ENCODE results near the gene S100A7A. TPM values are rescaled to one million over a fixed set of nuclear protein-coding genes. Genes with fewer than 3 reads are reported as not detected.

S100A7A gene
- not detected for total RNA-seq

- no peak within 1 kb of the TSS for H3K9ac ChIP-seq (ENCODE audit: low read depth in 1 of 3, low read length in 3 of 3)
- no peaks in the 10 kb centered on the region for H3K4me1 ChIP-seq (ENCODE audit: control insufficient read depth in 3 of 3, insufficient read depth in 3 of 3, low read length in 3 of 3)
- H3K27ac ChIP-seq (ENCODE audit: low read depth, low read length), result no peak within 1 kb of the TSS
Measured at GRCh38 chr1:153415850-153416570, at the start of gene S100A7A. TSS of gene S100A7A (plus strand) at chr1:153416520. CDS start at chr1:153418083, 1,563 bp downstream.

GRCh38 chr1:153367090-153367489 lies 49.2 kb upstream of the S100A7A start:
- peaks cover 2 to 9% (median 5%) of the 10 kb centered on the region in 3 donors for H3K4me1 ChIP-seq (ENCODE audit: control insufficient read depth in 3 of 3, insufficient read depth in 3 of 3, low read length in 3 of 3)

More at GRCh38 chr1:153415850-153416570, at the start of gene S100A7A:
- Histone ChIP-seq H3K4me3 (ENCODE audit: low read length in 3 of 3) (no peak within 1 kb of the TSS), H3K27me3 (ENCODE audit: control insufficient read depth in 3 of 3, insufficient read depth in 3 of 3, low read length in 3 of 3) (peaks cover 2 to 4% (median 4%) of the 10 kb centered on the region in 3 donors), H3K9me3 (ENCODE audit: control insufficient read depth in 3 of 3, low read length in 3 of 3) (no peaks in the 10 kb centered on the region), H3K36me3 (ENCODE audit: control insufficient read depth in 3 of 3, insufficient read depth in 3 of 3, low read length in 3 of 3) (no peaks in the 10 kb centered on the region)

GRCh38 chr1:153368495-153368894 lies 47.8 kb upstream of the S100A7A start:
- Histone ChIP-seq H3K27me3 (ENCODE audit: control insufficient read depth in 3 of 3, insufficient read depth in 3 of 3, low read length in 3 of 3) (peaks cover 0 to 6% (median 0%) of the 10 kb centered on the region in 3 donors), H3K36me3 (ENCODE audit: control insufficient read depth in 3 of 3, insufficient read depth in 3 of 3, low read length in 3 of 3) (no peaks in the 10 kb centered on the region), H3K9ac (ENCODE audit: low read depth in 1 of 3, low read length in 3 of 3) (no peak overlapping the region), H3K9me3 (ENCODE audit: control insufficient read depth in 3 of 3, low read length in 3 of 3) (no peaks in the 10 kb centered on the region), H3K27ac (ENCODE audit: low read depth, low read length) (no peak overlapping the region), H3K4me1 (ENCODE audit: control insufficient read depth in 3 of 3, insufficient read depth in 3 of 3, low read length in 3 of 3) (peaks cover 2 to 9% (median 5%) of the 10 kb centered on the region in 3 donors), H3K4me3 (ENCODE audit: low read length in 3 of 3) (no peak overlapping the region)

More at GRCh38 chr1:153367090-153367489, 49.2 kb upstream of the S100A7A start:
- Histone ChIP-seq H3K27me3 (ENCODE audit: control insufficient read depth in 3 of 3, insufficient read depth in 3 of 3, low read length in 3 of 3) (peaks cover 0 to 6% (median 0%) of the 10 kb centered on the region in 3 donors), H3K4me3 (ENCODE audit: low read length in 3 of 3) (no peak overlapping the region), H3K27ac (ENCODE audit: low read depth, low read length) (no peak overlapping the region), H3K9ac (ENCODE audit: low read depth in 1 of 3, low read length in 3 of 3) (no peak overlapping the region), H3K36me3 (ENCODE audit: control insufficient read depth in 3 of 3, insufficient read depth in 3 of 3, low read length in 3 of 3) (no peaks in the 10 kb centered on the region), H3K9me3 (ENCODE audit: control insufficient read depth in 3 of 3, low read length in 3 of 3) (no peaks in the 10 kb centered on the region)

- H3K36me3 ChIP-seq (ENCODE audit: control insufficient read depth in 3 of 3, insufficient read depth in 3 of 3, low read length in 3 of 3), result no peaks in the 10 kb centered on the region
- H3K9ac ChIP-seq (ENCODE audit: low read depth in 1 of 3, low read length in 3 of 3), result no peak overlapping the region
- peaks cover 0 to 6% (median 0%) of the 10 kb centered on the region in 3 donors for H3K27me3 ChIP-seq (ENCODE audit: control insufficient read depth in 3 of 3, insufficient read depth in 3 of 3, low read length in 3 of 3)
- H3K9me3 ChIP-seq (ENCODE audit: control insufficient read depth in 3 of 3, low read length in 3 of 3), result no peaks in the 10 kb centered on the region
- no peak overlapping the region for H3K4me3 ChIP-seq (ENCODE audit: low read length in 3 of 3)
- peaks cover 2 to 7% (median 5%) of the 10 kb centered on the region in 3 donors for H3K4me1 ChIP-seq (ENCODE audit: control insufficient read depth in 3 of 3, insufficient read depth in 3 of 3, low read length in 3 of 3)
- H3K27ac ChIP-seq (ENCODE audit: low read depth, low read length), result no peak overlapping the region
Measured at GRCh38 chr1:153370146-153370545, 46.2 kb upstream of the S100A7A start.

- Histone ChIP-seq H3K9ac (ENCODE audit: low read depth in 1 of 3, low read length in 3 of 3) (no peak overlapping the region), H3K4me3 (ENCODE audit: low read length in 3 of 3) (no peak overlapping the region), H3K4me1 (ENCODE audit: control insufficient read depth in 3 of 3, insufficient read depth in 3 of 3, low read length in 3 of 3) (no peaks in the 10 kb centered on the region), H3K27me3 (ENCODE audit: control insufficient read depth in 3 of 3, insufficient read depth in 3 of 3, low read length in 3 of 3) (peaks cover 0 to 3% (median 0%) of the 10 kb centered on the region in 3 donors), H3K9me3 (ENCODE audit: control insufficient read depth in 3 of 3, low read length in 3 of 3) (no peaks in the 10 kb centered on the region), H3K36me3 (ENCODE audit: control insufficient read depth in 3 of 3, insufficient read depth in 3 of 3, low read length in 3 of 3) (no peaks in the 10 kb centered on the region), H3K27ac (ENCODE audit: low read depth, low read length) (no peak overlapping the region)
Measured at GRCh38 chr1:153371231-153371630, 45.1 kb upstream of the S100A7A start.

- Histone ChIP-seq H3K9me3 (ENCODE audit: control insufficient read depth in 3 of 3, low read length in 3 of 3) (no peaks in the 10 kb centered on the region), H3K27ac (ENCODE audit: low read depth, low read length) (no peak overlapping the region), H3K4me1 (ENCODE audit: control insufficient read depth in 3 of 3, insufficient read depth in 3 of 3, low read length in 3 of 3) (no peaks in the 10 kb centered on the region), H3K27me3 (ENCODE audit: control insufficient read depth in 3 of 3, insufficient read depth in 3 of 3, low read length in 3 of 3) (peaks cover 0 to 3% (median 0%) of the 10 kb centered on the region in 3 donors), H3K36me3 (ENCODE audit: control insufficient read depth in 3 of 3, insufficient read depth in 3 of 3, low read length in 3 of 3) (no peaks in the 10 kb centered on the region), H3K9ac (ENCODE audit: low read depth in 1 of 3, low read length in 3 of 3) (no peak overlapping the region), H3K4me3 (ENCODE audit: low read length in 3 of 3) (no peak overlapping the region)
Measured at GRCh38 chr1:153372571-153372970, 43.7 kb upstream of the S100A7A start.

- H3K9ac ChIP-seq (ENCODE audit: low read depth in 1 of 3, low read length in 3 of 3), result no peak overlapping the region
- no peaks in the 10 kb centered on the region for H3K36me3 ChIP-seq (ENCODE audit: control insufficient read depth in 3 of 3, insufficient read depth in 3 of 3, low read length in 3 of 3)
- no peaks in the 10 kb centered on the region for H3K4me1 ChIP-seq (ENCODE audit: control insufficient read depth in 3 of 3, insufficient read depth in 3 of 3, low read length in 3 of 3)
- H3K27ac ChIP-seq (ENCODE audit: low read depth, low read length), result no peak overlapping the region
- no peaks in the 10 kb centered on the region for H3K9me3 ChIP-seq (ENCODE audit: control insufficient read depth in 3 of 3, low read length in 3 of 3)
- H3K27me3 ChIP-seq (ENCODE audit: control insufficient read depth in 3 of 3, insufficient read depth in 3 of 3, low read length in 3 of 3), result peaks cover 0 to 3% (median 0%) of the 10 kb centered on the region in 3 donors
- H3K4me3 ChIP-seq (ENCODE audit: low read length in 3 of 3), result no peak overlapping the region
Measured at GRCh38 chr1:153374071-153374470, 42.2 kb upstream of the S100A7A start.

GRCh38 chr1:153375511-153375910 lies 40.8 kb upstream of the S100A7A start, which contains the start of gene S100A12:
TSS of gene S100A12 (minus strand) at chr1:153375621. CDS start at chr1:153374592, 1,029 bp downstream.
- Histone ChIP-seq H3K27ac (ENCODE audit: low read depth, low read length) (no peak within 1 kb of the TSS), H3K4me1 (ENCODE audit: control insufficient read depth in 3 of 3, insufficient read depth in 3 of 3, low read length in 3 of 3) (no peaks in the 10 kb centered on the region), H3K36me3 (ENCODE audit: control insufficient read depth in 3 of 3, insufficient read depth in 3 of 3, low read length in 3 of 3) (no peaks in the 10 kb centered on the region), H3K9me3 (ENCODE audit: control insufficient read depth in 3 of 3, low read length in 3 of 3) (peaks cover 0 to under 1% (median 0%) of the 10 kb centered on the region in 3 donors), H3K4me3 (ENCODE audit: low read length in 3 of 3) (no peak within 1 kb of the TSS), H3K27me3 (ENCODE audit: control insufficient read depth in 3 of 3, insufficient read depth in 3 of 3, low read length in 3 of 3) (peaks cover 0 to 3% (median 0%) of the 10 kb centered on the region in 3 donors), H3K9ac (ENCODE audit: low read depth in 1 of 3, low read length in 3 of 3) (no peak within 1 kb of the TSS)

- H3K27ac ChIP-seq (ENCODE audit: low read depth, low read length), result no peak overlapping the region
- no peaks in the 10 kb centered on the region for H3K36me3 ChIP-seq (ENCODE audit: control insufficient read depth in 3 of 3, insufficient read depth in 3 of 3, low read length in 3 of 3)
- no peak overlapping the region for H3K4me3 ChIP-seq (ENCODE audit: low read length in 3 of 3)
- H3K9me3 ChIP-seq (ENCODE audit: control insufficient read depth in 3 of 3, low read length in 3 of 3), result peaks cover 0 to 4% (median 2%) of the 10 kb centered on the region in 3 donors
- H3K27me3 ChIP-seq (ENCODE audit: control insufficient read depth in 3 of 3, insufficient read depth in 3 of 3, low read length in 3 of 3), result no peaks in the 10 kb centered on the region
- H3K9ac ChIP-seq (ENCODE audit: low read depth in 1 of 3, low read length in 3 of 3), result no peak overlapping the region
- H3K4me1 ChIP-seq (ENCODE audit: control insufficient read depth in 3 of 3, insufficient read depth in 3 of 3, low read length in 3 of 3), result no peaks in the 10 kb centered on the region
Measured at GRCh38 chr1:153379591-153379990, 36.7 kb upstream of the S100A7A start.

GRCh38 chr1:153380711-153381110 lies 35.6 kb upstream of the S100A7A start:
- no peak overlapping the region for H3K4me3 ChIP-seq (ENCODE audit: low read length in 3 of 3)
- no peak overlapping the region for H3K27ac ChIP-seq (ENCODE audit: low read depth, low read length)
- H3K36me3 ChIP-seq (ENCODE audit: control insufficient read depth in 3 of 3, insufficient read depth in 3 of 3, low read length in 3 of 3), result no peaks in the 10 kb centered on the region
- H3K9ac ChIP-seq (ENCODE audit: low read depth in 1 of 3, low read length in 3 of 3), result no peak overlapping the region
- no peaks in the 10 kb centered on the region for H3K27me3 ChIP-seq (ENCODE audit: control insufficient read depth in 3 of 3, insufficient read depth in 3 of 3, low read length in 3 of 3)
- peaks cover 0 to 4% (median 2%) of the 10 kb centered on the region in 3 donors for H3K9me3 ChIP-seq (ENCODE audit: control insufficient read depth in 3 of 3, low read length in 3 of 3)
- H3K4me1 ChIP-seq (ENCODE audit: control insufficient read depth in 3 of 3, insufficient read depth in 3 of 3, low read length in 3 of 3), result no peaks in the 10 kb centered on the region

All from skeletal muscle tissue (tissue), 4 donors.